Left ventricle myocardium inferior (tissue), 1 donor: Measurements from ENCODE around the gene SAP30L. TPM values are rescaled to one million over a fixed set of nuclear protein-coding genes. Genes with fewer than 3 reads are reported as not detected.

Source experiments
- DNase-seq: peaks from one replicate; pipeline ENCODE4 v3.0.0-alpha.2; 2020
- H3K27ac ChIP-seq: fragments of 200-600 bp; replicated peaks from 2 replicates; pipeline ENCODE4 v1.8.0; 2021
- H3K27me3 ChIP-seq: fragments of 200-600 bp; 2 replicates; pipeline ENCODE4 v1.8.0; 2021; ENCODE audit warnings: low read depth
- H3K36me3 ChIP-seq: fragments of 200-600 bp; 2 replicates; pipeline ENCODE4 v1.8.0; 2021
- H3K4me1 ChIP-seq: fragments of 200-600 bp; 2 replicates; pipeline ENCODE4 v1.8.0; 2021
- H3K4me3 ChIP-seq: fragments of 200-600 bp; 2 replicates; pipeline ENCODE4 v1.8.0; 2021; ENCODE audit warnings: mild to moderate bottlenecking, moderate library complexity
- H3K9me3 ChIP-seq: fragments of 200-600 bp; replicated peaks from 2 replicates; pipeline ENCODE4 v1.8.0; 2021
- CTCF ChIP-seq: fragments of 200-600 bp; IDR thresholded peaks from 2 replicates; pipeline ENCODE4 v1.8.0; 2021; ENCODE audit warnings: antibody characterized with exemption, mild to moderate bottlenecking, borderline replicate concordance
- intact Hi-C: fragments of 100-400 bp; cut with micrococcal nuclease; formaldehyde crosslinking; loops from one replicate; pipeline ENCODE4 v1.11.0; 2022
- total RNA-seq: library from RNA; stranded (reverse); fragmentation: NEBNext Ultra II Directional; extraction: Animal tissue kit (Norgen Biotek cat#: 25700); gene quantifications from one replicate; pipeline ENCODE4 v1.2.1, GENCODE V29; 2021
- donor health status: DM: no; HTN: yes; CAD: no; lungs with severe emphysema.

SAP30L gene
- total RNA-seq, 1 donor from 2014 or later: 31.3 TPM

DNA sequence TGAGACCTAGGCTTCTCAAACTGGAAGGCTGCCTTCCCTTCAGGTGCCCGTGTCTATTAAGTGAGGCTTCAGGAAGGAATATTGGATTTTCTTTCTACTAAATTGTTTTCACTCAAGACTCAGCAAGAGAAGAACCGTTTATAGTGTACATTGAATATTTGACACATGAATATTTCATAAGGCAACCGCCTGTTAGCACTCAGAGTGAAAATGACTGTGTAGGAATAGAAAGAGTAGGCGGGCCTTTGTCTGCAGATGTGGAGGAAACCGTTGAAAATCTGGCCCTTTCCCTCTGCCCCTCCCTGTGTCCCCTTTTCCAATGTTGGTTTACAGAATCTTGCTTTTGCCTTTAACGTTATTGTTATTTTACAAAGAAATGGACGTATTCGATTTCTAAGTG is 6.2 kb downstream of the SAP30L start:
- DNase-seq: no peak
- H3K36me3 ChIP-seq: peaks cover 64% of the 10 kb centered on the region
- intact Hi-C loops: no loop called here
- no peak for TF ChIP-seq CTCF
- H3K4me3 ChIP-seq: no peak overlapping the region
- no peaks in the 10 kb centered on the region for H3K9me3 ChIP-seq
- H3K4me1 ChIP-seq: peaks cover 35% of the 10 kb centered on the region
- H3K27ac ChIP-seq: no peak overlapping the region
- no peaks in the 10 kb centered on the region for H3K27me3 ChIP-seq

DNA sequence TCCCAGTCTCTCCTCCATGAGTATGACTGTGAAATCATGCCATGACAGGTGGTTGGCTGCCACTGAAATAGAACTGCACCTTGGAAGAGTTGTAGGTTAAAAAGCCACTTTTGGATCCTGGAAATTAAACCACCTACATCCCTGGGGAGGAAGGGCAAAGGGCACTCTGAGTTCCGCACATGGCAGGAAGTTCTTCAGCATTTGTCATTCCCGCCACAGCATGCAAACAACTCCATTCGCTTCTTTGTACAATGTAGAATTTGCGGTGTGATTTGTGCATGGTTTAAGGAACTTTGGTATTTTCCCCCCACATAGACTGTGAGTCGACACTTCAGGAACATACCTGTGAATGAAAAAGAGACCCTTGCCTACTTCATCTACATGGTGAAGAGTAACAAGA is 9.8 kb downstream of the SAP30L start:
- Histone ChIP-seq H3K9me3 (no peaks in the 10 kb centered on the region), H3K4me1 (peaks cover 20% of the 10 kb centered on the region), H3K27me3 (no peaks in the 10 kb centered on the region), H3K27ac (no peak overlapping the region), H3K4me3 (no peak overlapping the region), H3K36me3 (peaks cover 77% of the 10 kb centered on the region)
- intact Hi-C loops: no loop called here
- DNase-seq: no peak
- TF ChIP-seq CTCF: no peak

- Histone ChIP-seq H3K4me1 (peaks cover 20% of the 10 kb centered on the region), H3K27me3 (no peaks in the 10 kb centered on the region), H3K4me3 (no peak overlapping the region), H3K9me3 (no peaks in the 10 kb centered on the region), H3K36me3 (peaks cover 68% of the 10 kb centered on the region), H3K27ac (no peak overlapping the region)
- intact Hi-C loops: no loop called here
- no peak for DNase-seq
- no peak for TF ChIP-seq CTCF
These were observed 10.7 kb downstream of the SAP30L start for GRCh38 chr5:154456540-154456939.

DNA sequence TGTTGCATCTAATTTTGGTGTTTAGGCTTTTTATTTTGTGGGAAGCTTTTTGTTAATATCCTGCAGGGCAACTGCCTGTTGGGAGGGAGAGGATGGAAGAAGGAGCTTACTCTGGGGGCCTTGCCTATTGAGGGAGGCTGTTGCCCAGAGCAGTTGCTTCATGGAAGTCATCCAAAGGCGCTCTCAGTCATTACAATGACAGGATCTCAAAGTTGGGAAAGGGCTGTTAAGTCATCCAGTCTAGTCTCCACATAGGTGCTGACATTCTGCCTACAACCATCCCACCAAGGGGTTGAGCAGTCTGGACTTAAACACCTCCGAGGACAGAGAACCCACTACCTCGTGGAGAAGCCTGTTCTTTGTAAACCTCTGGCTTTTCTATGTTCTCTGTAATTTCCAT is 13.2 kb downstream of the SAP30L start:
- intact Hi-C loops: no loop called here
- H3K36me3 ChIP-seq: peaks cover 43% of the 10 kb centered on the region

DNA sequence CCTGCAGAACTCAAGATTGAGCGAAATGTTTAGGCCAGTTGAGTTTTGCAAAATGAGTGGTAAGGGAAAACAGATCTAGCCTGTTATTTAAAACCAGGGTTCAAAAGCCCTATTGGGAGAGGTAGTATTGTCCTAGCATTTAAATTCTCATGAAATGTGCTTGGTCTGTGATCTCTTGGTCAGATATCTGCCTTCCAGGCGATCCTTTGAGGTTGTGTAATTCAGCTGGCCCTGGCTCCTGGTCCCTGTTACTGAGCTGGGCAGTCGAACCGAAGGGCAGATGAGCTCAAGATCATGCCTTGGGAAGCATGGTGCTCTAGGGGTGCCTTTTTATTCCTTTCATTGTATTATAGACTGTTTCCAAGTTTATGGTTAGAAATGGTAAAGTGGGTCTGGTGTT is 14.4 kb downstream of the SAP30L start:
- Histone ChIP-seq H3K27me3 (no peaks in the 10 kb centered on the region), H3K27ac (no peak overlapping the region), H3K9me3 (no peaks in the 10 kb centered on the region), H3K36me3 (peaks cover 31% of the 10 kb centered on the region), H3K4me3 (no peak overlapping the region), H3K4me1 (peaks cover 20% of the 10 kb centered on the region)
- DNase-seq: no peak
- TF ChIP-seq CTCF: no peak
- intact Hi-C loops: no loop called here

More for the DNA sequence above, 13.2 kb downstream of the SAP30L start:
- H3K4me3 ChIP-seq: no peak overlapping the region
- no peaks in the 10 kb centered on the region for H3K9me3 ChIP-seq
- DNase-seq: no peak
- no peak for TF ChIP-seq CTCF
- H3K27ac ChIP-seq: no peak overlapping the region
- no peaks in the 10 kb centered on the region for H3K27me3 ChIP-seq
- peaks cover 20% of the 10 kb centered on the region for H3K4me1 ChIP-seq

- H3K27ac ChIP-seq: no peak overlapping the region
- peaks cover 18% of the 10 kb centered on the region for H3K36me3 ChIP-seq
- no peak for DNase-seq
- intact Hi-C loops: no loop called here
- H3K9me3 ChIP-seq: no peaks in the 10 kb centered on the region
- H3K27me3 ChIP-seq: peaks cover under 1% of the 10 kb centered on the region
- TF ChIP-seq CTCF: peak; percentile 30
- H3K4me3 ChIP-seq: no peak overlapping the region
- H3K4me1 ChIP-seq: peaks cover 20% of the 10 kb centered on the region
These were observed 15.7 kb downstream of the SAP30L start for GRCh38 chr5:154461531-154461930.
